ENCODE results near the gene ADGRL3.
"Not testable (repeated sequence)": the region's sequence is repeated elsewhere in the genome, so short reads cannot be mapped to it uniquely, and the experiment has no call there.

ADGRL3 gene

GRCh38 chr4:61909031-61909430 lies 708.9 kb downstream of the ADGRL3 start:
- DNase-seq (ENCODE audit: low read depth in 2 of 2) = no peak

DNA sequence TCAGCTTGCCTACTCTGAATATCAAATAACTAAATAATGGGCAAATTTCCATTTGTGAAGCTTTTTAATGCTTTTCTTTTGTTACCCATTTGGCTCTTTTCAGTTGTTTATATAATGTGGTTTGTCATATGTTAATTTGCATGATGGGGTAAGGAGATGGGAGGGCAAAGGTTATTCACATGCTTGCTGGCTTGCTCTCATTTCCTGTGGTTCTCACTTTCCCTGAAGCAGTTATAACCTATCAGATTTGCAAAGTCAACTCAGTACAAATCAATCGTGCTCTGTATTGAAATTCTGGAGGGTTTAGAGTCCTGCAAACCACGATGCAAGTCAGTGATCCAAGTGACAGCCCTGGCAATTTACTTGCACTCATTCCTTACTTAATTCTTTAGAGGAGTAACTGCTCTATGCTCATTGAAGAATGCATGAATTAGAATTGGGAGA lies 711.2 kb downstream of the ADGRL3 start:
- DNase-seq (ENCODE audit: low read depth in 2 of 2) = no peak

- DNase-seq (ENCODE audit: low read depth in 2 of 2) = no peak
These were observed 713.5 kb downstream of the ADGRL3 start for GRCh38 chr4:61913619-61914018.

DNA sequence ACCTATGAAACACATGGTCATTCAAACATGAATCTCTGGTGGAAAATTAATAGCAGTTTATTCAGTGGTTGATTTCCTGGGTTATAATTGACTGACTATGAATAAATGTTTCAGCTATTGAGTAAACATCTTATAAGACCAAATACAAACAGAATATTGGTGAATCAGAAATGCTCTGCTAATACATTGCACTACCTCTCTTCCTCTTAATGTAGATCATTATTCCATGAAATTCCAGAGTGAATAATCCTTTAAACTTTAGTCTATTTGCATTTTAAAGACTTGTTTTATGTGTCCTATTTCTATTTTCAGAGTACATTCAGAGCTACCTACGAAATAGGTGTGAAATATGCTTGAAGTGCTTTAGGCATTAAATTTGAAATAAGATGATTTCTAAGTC lies 715.4 kb downstream of the ADGRL3 start:
- DNase-seq (ENCODE audit: low read depth in 2 of 2) = no peak

GRCh38 chr4:61918507-61918906 lies 718.4 kb downstream of the ADGRL3 start:
- DNase-seq (ENCODE audit: low read depth in 2 of 2) = no peak

DNA sequence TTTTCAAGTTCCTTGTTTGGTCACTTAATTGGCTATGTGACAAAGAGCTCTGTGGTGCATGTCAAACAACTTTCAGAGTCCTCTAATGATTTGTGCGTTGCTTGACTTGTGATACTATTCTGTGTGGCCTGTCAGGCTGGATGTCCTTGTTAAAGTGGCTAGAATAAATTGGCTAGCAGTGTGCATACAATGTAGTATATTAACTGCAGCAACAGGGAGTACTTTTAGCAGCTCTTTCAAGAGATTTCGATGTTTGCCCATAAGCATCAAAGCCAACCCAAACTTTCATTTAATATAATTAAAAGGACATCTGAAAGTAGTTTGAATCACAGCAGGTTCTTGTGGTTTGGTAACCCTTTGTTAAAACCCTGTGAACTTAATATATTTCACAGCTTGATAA lies 718.9 kb downstream of the ADGRL3 start:
- no peak for DNase-seq (ENCODE audit: low read depth in 2 of 2)

DNA sequence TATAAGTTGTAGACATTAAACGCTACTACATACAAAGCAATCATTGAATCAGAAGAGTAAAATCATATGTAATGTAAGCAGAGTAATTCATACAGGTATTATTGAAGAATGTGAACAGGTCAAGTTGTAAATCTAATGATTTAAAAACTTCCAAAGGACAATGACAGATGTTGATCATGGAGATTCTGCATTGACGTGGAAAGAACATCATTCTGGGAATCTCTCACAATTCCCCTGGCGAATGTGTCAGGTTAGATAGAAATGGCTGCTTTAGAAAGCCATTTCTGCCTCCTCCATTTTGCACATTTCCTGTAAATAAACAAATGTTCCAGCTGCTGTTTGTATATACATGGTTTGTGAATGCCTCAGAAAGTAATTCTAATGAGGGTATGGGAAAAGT lies 719.4 kb downstream of the ADGRL3 start:
- no peak for DNase-seq (ENCODE audit: low read depth in 2 of 2)

DNA sequence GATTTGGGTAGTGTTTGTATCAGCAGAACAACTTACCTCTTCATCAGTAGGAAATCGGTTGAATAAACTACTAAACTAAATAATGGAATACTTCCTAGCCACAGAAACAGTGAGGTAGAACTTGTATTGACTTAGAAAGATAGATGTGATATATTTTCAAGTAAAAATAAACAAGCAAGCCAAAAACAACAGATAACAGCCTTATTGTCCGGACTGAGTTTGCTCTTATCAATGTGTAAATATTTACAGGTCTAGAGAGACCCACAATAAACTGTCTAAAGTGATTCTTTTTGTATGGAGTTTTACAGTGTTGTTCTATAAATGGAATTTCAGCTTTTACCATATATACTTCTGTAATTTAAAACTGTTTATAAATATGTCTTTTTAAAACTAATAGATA lies 721.8 kb downstream of the ADGRL3 start:
- no peak for DNase-seq (ENCODE audit: low read depth in 2 of 2)

DNA sequence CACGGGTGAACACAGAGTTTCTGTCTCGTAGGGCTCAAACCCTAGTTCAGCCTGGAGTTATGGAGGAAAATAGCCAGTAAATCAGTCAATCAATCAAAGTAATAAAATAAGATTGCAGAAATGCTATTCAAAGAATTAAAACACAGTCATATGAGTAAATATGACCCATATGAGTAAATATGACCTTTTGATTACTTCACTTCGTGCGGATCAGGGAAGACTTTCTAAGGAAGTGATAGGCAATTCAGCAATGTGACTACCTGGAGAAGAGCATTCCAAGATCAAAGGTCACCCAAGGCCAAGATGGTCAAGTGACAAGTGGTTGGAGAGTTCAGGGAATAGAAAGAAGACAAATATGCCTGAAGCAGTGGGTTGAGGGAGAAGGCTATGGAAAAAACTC lies 722.6 kb downstream of the ADGRL3 start:
- no peak for DNase-seq (ENCODE audit: low read depth in 2 of 2)

DNA sequence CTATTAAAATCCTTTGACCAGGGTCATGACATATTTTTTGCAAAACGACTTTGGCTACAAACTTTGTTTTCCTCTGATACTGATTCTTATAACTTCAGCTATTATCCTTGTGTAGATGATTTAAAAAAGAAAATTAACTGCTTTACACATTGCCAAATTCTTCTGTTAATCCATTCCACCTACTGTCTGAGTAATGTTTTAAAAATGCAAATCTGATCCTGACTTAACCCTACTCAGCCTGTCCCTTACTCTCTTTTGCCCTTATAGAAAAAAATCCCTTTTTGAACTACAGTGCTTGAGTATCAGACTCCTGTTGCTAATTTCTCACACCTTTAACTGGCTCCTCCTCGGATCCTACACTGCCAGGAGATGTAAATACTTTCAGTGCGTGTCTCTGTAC lies 723.1 kb downstream of the ADGRL3 start:
- no peak for DNase-seq (ENCODE audit: low read depth in 2 of 2)

GRCh38 chr4:61924131-61924530 lies 724.0 kb downstream of the ADGRL3 start:
- DNase-seq (ENCODE audit: low read depth in 2 of 2) = no peak

- no peak for DNase-seq (ENCODE audit: low read depth in 2 of 2)
These were observed 733.4 kb downstream of the ADGRL3 start for GRCh38 chr4:61933527-61933926.

DNA sequence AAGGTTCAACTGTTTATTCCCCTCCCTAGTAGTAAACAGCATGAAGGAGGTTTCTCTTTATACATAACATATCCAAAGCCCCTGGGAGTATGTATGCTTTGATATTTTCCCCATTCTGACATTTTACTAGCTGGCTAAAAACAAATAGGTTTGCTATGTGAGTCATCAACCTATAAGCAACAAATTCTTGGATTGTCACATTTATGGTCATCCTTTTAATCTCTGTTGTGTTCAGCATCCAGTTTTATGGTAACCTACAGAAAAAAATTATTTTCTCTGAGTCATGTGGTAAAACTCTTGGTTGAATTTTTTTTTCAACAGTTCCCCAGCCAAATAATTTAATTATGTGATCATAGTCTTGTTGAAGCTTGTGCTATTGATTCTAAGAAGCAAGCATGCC lies 734.1 kb downstream of the ADGRL3 start:
- no peak for DNase-seq (ENCODE audit: low read depth in 2 of 2)

- no peak for DNase-seq (ENCODE audit: low read depth in 2 of 2)
These were observed 738.2 kb downstream of the ADGRL3 start for GRCh38 chr4:61938250-61938846.

- DNase-seq (ENCODE audit: low read depth in 2 of 2) = no peak
These were observed 750.5 kb downstream of the ADGRL3 start for GRCh38 chr4:61950625-61951024.

- no peak for DNase-seq (ENCODE audit: low read depth in 2 of 2)
These were observed 753.3 kb downstream of the ADGRL3 start for GRCh38 chr4:61953386-61953785.

GRCh38 chr4:61958591-61958990 lies 758.5 kb downstream of the ADGRL3 start:
- no peak for DNase-seq (ENCODE audit: low read depth in 2 of 2)

GRCh38 chr4:61959087-61959486 lies 759.0 kb downstream of the ADGRL3 start:
- DNase-seq (ENCODE audit: low read depth in 2 of 2) = no peak

- no peak for DNase-seq (ENCODE audit: low read depth in 2 of 2)
These were observed 784.3 kb downstream of the ADGRL3 start for GRCh38 chr4:61984260-61984909.

DNA sequence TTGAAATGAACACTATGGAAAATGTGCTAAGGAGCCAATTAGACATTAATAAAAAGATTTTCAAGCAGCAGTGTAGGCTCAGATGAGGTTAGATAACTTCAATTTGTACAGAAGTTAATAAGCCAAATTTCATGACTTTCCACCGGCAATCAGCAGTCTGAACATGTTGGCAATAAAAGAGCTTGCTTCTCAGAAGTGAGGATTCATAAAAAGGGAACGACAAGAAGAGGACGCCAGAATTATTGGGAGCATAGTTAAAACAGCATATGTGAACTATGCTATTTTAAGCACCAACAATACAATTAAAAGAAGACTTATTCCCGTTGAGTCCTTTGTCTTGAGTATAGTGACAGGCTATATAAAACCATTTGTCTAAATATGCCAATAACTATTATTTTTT lies 785.3 kb downstream of the ADGRL3 start:
- no peak for DNase-seq (ENCODE audit: low read depth in 2 of 2)

GRCh38 chr4:61986929-61987328 lies 786.8 kb downstream of the ADGRL3 start:
- not testable (repeated sequence) for DNase-seq (ENCODE audit: low read depth in 2 of 2)

DNA sequence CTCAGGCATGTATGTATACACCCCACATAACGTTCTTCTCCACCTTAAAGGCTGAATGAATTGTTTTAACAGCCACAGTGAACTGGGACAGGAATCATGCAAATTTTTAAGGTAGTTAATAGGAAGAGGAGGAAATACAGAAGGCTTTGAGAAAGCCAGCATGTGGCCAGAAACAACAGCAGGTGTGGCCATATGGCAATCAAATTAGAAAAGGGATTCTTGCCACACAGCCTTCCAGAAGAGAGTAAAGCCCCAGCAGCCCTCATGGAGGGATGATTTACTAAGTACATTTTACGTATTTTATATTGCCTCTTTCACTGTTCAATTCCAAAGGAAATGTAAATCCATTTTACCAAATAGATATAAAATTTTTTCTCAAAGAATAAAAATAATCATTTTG lies 792.2 kb downstream of the ADGRL3 start:
- DNase-seq (ENCODE audit: low read depth in 2 of 2) = no peak

- no peak for DNase-seq (ENCODE audit: low read depth in 2 of 2)
These were observed 793.9 kb downstream of the ADGRL3 start for GRCh38 chr4:61994036-61994435.

All from stimulated activated CD4-positive, alpha-beta T cell treated with anti-CD3 and anti-CD28 coated beads, Interleukin-15, amount 100 ng/mL, for 48 hours (primary cell).